Stimulated activated CD4-positive, alpha-beta T cell treated with anti-CD3 and anti-CD28 coated beads, Interleukin-2, amount 100 ng/mL, for 4 hours (primary cell): ENCODE results near the gene ORC2.

ENCODE experiments used
- DNase-seq: peaks from one replicate; pipeline ENCODE4 v3.0.0-alpha.2; 2020; ENCODE audit warnings: low read depth

The ORC2 gene

GRCh38 chr2:200860092-200860795, 103.2 kb downstream of the ORC2 start:
- no peak for DNase-seq
